Immature natural killer cell (primary cell): ENCODE measurements around the gene HYAL2. TPM values are rescaled to one million over a fixed set of nuclear protein-coding genes. Genes with fewer than 3 reads are reported as not detected.

Source experiments
- DNase-seq, 3 donors: peaks; one replicate each; pipeline ENCODE4 v3.0.0; 2022; ENCODE audit warnings: mixed read lengths in 1 of 3
- H3K27ac Mint-ChIP-seq, 6 donors: one replicate each; pipeline ENCODE4 v1.8.0; 2020; ENCODE audit warnings: mixed read lengths in 6 of 6, mild to moderate bottlenecking in 5 of 6, inconsistent platforms in 4 of 6, moderate library complexity in 3 of 6
- H3K27me3 Mint-ChIP-seq, 3 donors: one replicate each; pipeline ENCODE4 v1.8.0; 2020 to 2021; ENCODE audit warnings: low read depth in 3 of 3, mild to moderate bottlenecking in 3 of 3, mixed read lengths in 3 of 3, moderate library complexity in 3 of 3, inconsistent platforms in 1 of 3
- H3K36me3 Mint-ChIP-seq, 3 donors: one replicate each; pipeline ENCODE4 v1.8.0; 2020; ENCODE audit warnings: mixed read lengths in 3 of 3, inconsistent platforms in 2 of 3, mild to moderate bottlenecking in 2 of 3
- H3K4me1 Mint-ChIP-seq, 2 donors: one replicate each; pipeline ENCODE4 v1.8.0; 2020; ENCODE audit warnings: inconsistent platforms in 2 of 2, mild to moderate bottlenecking in 2 of 2, mixed read lengths in 2 of 2, moderate library complexity in 1 of 2
- H3K4me3 Mint-ChIP-seq, 5 donors: one replicate each; pipeline ENCODE4 v1.8.0; 2020; ENCODE audit warnings: mild to moderate bottlenecking in 5 of 5, mixed read lengths in 5 of 5, inconsistent platforms in 3 of 5, moderate library complexity in 3 of 5
- H3K9me3 Mint-ChIP-seq, 6 donors: one replicate each; pipeline ENCODE4 v1.8.0; 2020; ENCODE audit warnings: mild to moderate bottlenecking in 6 of 6, mixed read lengths in 6 of 6, inconsistent platforms in 4 of 6, moderate library complexity in 3 of 6
- polyA plus RNA-seq, 3 donors: library from polyadenylated mRNA; unstranded; fragments of 300-500 nt; fragmentation: Illumina TruSeq; gene quantifications; one replicate each; pipeline ENCODE4 v1.2.3, GENCODE V29; 2021

The HYAL2 gene
- polyA plus RNA-seq, 3 donors from 2014 or later: 4.9 to 15.0 (median 10.8) TPM

DNA sequence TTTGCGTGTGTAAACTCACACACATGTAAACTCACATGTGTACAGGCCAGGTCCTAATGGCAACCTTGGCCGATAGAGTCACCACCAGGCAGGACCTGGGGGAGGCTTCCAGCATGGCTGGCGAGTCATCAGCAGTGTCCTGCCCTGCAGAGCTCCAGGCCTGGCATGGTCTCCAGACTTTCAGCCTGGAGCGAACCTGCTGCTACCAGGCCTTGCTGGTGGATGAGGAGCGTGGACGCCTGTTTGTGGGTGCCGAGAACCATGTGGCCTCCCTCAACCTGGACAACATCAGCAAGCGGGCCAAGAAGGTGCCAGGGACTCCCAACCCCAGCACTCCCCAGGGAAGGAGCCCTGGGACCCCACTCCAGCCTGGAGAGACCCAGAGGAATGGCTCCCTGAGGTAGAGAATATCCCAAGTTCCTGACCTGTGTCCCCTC, 52.5 kb downstream of the HYAL2 start:
- Mint-ChIP-seq H3K4me1 (peaks cover 14 to 16% of the 10 kb centered on the region in 2 donors), H3K36me3 (no peaks in the 10 kb centered on the region), H3K9me3 (no peaks in the 10 kb centered on the region), H3K27ac (no peak overlapping the region), H3K27me3 (peaks cover 13 to 14% (median 14%) of the 10 kb centered on the region in 3 donors), H3K4me3 (no peak overlapping the region)
- no peak for DNase-seq

- DNase-seq: no peak
- peaks cover 12 to 14% of the 10 kb centered on the region in 2 donors for H3K4me1 Mint-ChIP-seq
- H3K36me3 Mint-ChIP-seq: no peaks in the 10 kb centered on the region
- H3K4me3 Mint-ChIP-seq: no peak overlapping the region
- peaks cover 10 to 14% (median 10%) of the 10 kb centered on the region in 3 donors for H3K27me3 Mint-ChIP-seq
- no peaks in the 10 kb centered on the region for H3K9me3 Mint-ChIP-seq
- no peak overlapping the region for H3K27ac Mint-ChIP-seq
These were observed 53.1 kb downstream of the HYAL2 start for GRCh38 chr3:50269460-50269859.

GRCh38 chr3:50268703-50269451, 53.7 kb downstream of the HYAL2 start, which contains the start of gene SEMA3B:
Gene SEMA3B (plus strand): TSS chr3:50269147. CDS start chr3:50269241, 94 bp downstream.
- Mint-ChIP-seq H3K36me3 (no peaks in the 10 kb centered on the region), H3K27me3 (peaks cover 4 to 11% (median 5%) of the 10 kb centered on the region in 3 donors), H3K4me3 (no peak within 1 kb of the TSS), H3K27ac (no peak within 1 kb of the TSS), H3K4me1 (peaks cover 6 to 10% of the 10 kb centered on the region in 2 donors), H3K9me3 (no peaks in the 10 kb centered on the region)
- DNase-seq: no peak

DNA sequence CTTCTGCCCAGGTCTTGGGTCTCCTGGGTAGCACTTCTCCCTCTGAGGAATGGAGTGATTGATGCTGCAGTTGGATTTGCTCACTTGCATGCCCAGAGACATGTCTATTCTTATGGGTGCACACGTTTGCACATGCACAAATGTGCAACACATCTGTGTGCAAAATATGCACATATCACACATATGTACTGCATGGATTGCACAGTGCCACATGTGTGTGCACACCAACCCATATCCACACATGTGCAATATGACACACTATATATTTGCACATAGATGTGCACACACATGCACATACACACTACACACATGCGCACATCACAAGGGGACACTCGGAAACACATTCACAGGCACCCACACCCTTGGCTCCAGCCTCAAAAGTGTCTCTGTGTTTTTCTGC, 54.3 kb downstream of the HYAL2 start:
- Mint-ChIP-seq H3K4me1 (peaks cover 6 to 9% of the 10 kb centered on the region in 2 donors), H3K4me3 (no peak overlapping the region), H3K27me3 (peaks cover 4 to 11% (median 6%) of the 10 kb centered on the region in 3 donors), H3K27ac (no peak overlapping the region), H3K36me3 (no peaks in the 10 kb centered on the region), H3K9me3 (no peaks in the 10 kb centered on the region)
- DNase-seq: no peak

Other genes with a start within 250 kb of the HYAL2 start
- gene RBM5, start 233.8 kb downstream of the HYAL2 start, polyA plus RNA-seq: 10 to 100 TPM; 15.5 to 40.7 (median 21.4) TPM
- gene SEMA3F, start 167.4 kb downstream of the HYAL2 start, polyA plus RNA-seq: not detected
- gene GNAT1, start 131.1 kb downstream of the HYAL2 start, polyA plus RNA-seq: not detected
- gene SLC38A3, start 117.5 kb downstream of the HYAL2 start, polyA plus RNA-seq: not detected
- gene GNAI2, start 86.5 kb downstream of the HYAL2 start, polyA plus RNA-seq: 100 to 1,000 TPM; 550 to 903 (median 902) TPM
- not detected for gene SEMA3B, start 53.6 kb downstream of the HYAL2 start, polyA plus RNA-seq
- gene LSMEM2, start 43.7 kb downstream of the HYAL2 start, polyA plus RNA-seq: not detected
- gene IFRD2, start 30.3 kb downstream of the HYAL2 start, polyA plus RNA-seq: 10 to 100 TPM; 38.0 to 54.3 (median 51.3) TPM
- 1 to 10 TPM; 1.5 to 2.4 (median 2.2) TPM for gene HYAL3, start 23.3 kb downstream of the HYAL2 start, polyA plus RNA-seq
- 10 to 100 TPM in 2 of 3 donors, 1 to 10 TPM in 1; 4.7 to 13.4 (median 10.5) TPM for gene NAA80, start 23.3 kb downstream of the HYAL2 start, polyA plus RNA-seq
- under 1 TPM in 2 of 3 donors, not detected in 1; 0.18 to 0.57 TPM for gene HYAL1, start 19.2 kb downstream of the HYAL2 start, polyA plus RNA-seq
- gene TUSC2, start 5.5 kb upstream of the HYAL2 start, polyA plus RNA-seq: 10 to 100 TPM; 42.9 to 70.4 (median 68.4) TPM
- gene RASSF1, start 18.1 kb upstream of the HYAL2 start, polyA plus RNA-seq: 100 to 1,000 TPM; 172 to 253 (median 187) TPM
- gene ZMYND10, start 23.0 kb upstream of the HYAL2 start, polyA plus RNA-seq: 1 to 10 TPM; 2.3 to 3.7 (median 3.6) TPM
- gene NPRL2, start 28.0 kb upstream of the HYAL2 start, polyA plus RNA-seq: 100 to 1,000 TPM in 2 of 3 donors, 10 to 100 TPM in 1; 77.5 to 104 (median 101) TPM
- 100 to 1,000 TPM; 120 to 158 (median 131) TPM for gene CYB561D2, start 28.1 kb upstream of the HYAL2 start, polyA plus RNA-seq
- gene TMEM115, start 36.8 kb upstream of the HYAL2 start, polyA plus RNA-seq: 10 to 100 TPM; 27.9 to 48.6 (median 36.6) TPM
- 1 to 10 TPM; 1.5 to 6.0 (median 2.3) TPM for gene CACNA2D2, start 180.9 kb upstream of the HYAL2 start, polyA plus RNA-seq
- 10 to 100 TPM in 2 of 3 donors, 1 to 10 TPM in 1; 8.8 to 28.8 (median 11.5) TPM for gene C3orf18, start 245.0 kb upstream of the HYAL2 start, polyA plus RNA-seq
- 10 to 100 TPM; 18.3 to 54.9 (median 29.7) TPM for gene HEMK1, start 246.8 kb upstream of the HYAL2 start, polyA plus RNA-seq